HCT116 (cell line): ENCODE data around the gene GAPDH. TPM values are rescaled to one million over a fixed set of nuclear protein-coding genes. Genes with fewer than 3 reads are reported as not detected.
"Not testable (repeated sequence)": the region's sequence is repeated elsewhere in the genome, so short reads cannot be mapped to it uniquely, and the experiment has no call there.

Experiments used
- ATAC-seq: fragments of 200-7000 bp; cut with Tn5 transposase; 2 replicates; pipeline ENCODE4 v1.9.1; 2020; ENCODE audit warnings: mild to moderate bottlenecking, moderate library complexity
- BruUV-seq: library from RNA; stranded (reverse); fragments of 400-500 nt; replicated peaks from 2 replicates; lab custom pipeline; 2021; lab: Mats Ljungman, UMichigan
- CTCF ChIA-PET: fragments of 300-600 bp; sonication (Branson Sonifier 250); formaldehyde crosslinking; loops from one replicate; lab custom pipeline; 2021; ENCODE audit warnings: antibody characterized with exemption; lab: Charles Lee
- POLR2A ChIA-PET: fragments of 300-600, 350-600 bp; sonication (Branson Sonifier 250); formaldehyde crosslinking; loops from one replicate; lab custom pipeline; 2021; ENCODE audit warnings: antibody characterized with exemption; lab: Charles Lee
- RAD21 ChIA-PET, 2 experiments: fragments of 300-600 bp; sonication (Branson Sonifier 250); formaldehyde crosslinking; loops; one replicate each; lab custom pipeline; 2023; ENCODE audit warnings: low total read pairs in 2 of 2; ENCODE audit not compliant: uncharacterized antibody in 2 of 2, unreplicated experiment in 2 of 2, low non-redundant PET in 1 of 2; lab: Charles Lee
- DNase-seq: peaks from one replicate; pipeline ENCODE4 v3.0.0-alpha.2; 2010; ENCODE audit warnings: low read depth, low spot score
- H2AFZ ChIP-seq: fragments of 200-600 bp; shearing (Covaris generic), sonication (generic); 2 replicates; pipeline ENCODE4 v1.6.1; 2017; ENCODE audit warnings: low read depth, mixed run types, mixed read lengths, antibody characterized with exemption, low read length; ENCODE audit not compliant: poor library complexity, severe bottlenecking
- H3K27ac ChIP-seq: 2 replicates; pipeline ENCODE4 v1.5.1; 2012; ENCODE audit warnings: low read depth, low read length
- H3K27me3 ChIP-seq: fragments of 200-600 bp; sonication (generic); 2 replicates; pipeline ENCODE4 v1.6.1; 2016; ENCODE audit warnings: mixed run types, low read length, mixed read lengths; ENCODE audit not compliant: insufficient read depth
- H3K36me3 ChIP-seq, 2 experiments: fragments of 200-500 bp in 1 of 2; fragments of 200-600 bp in 1 of 2; sonication (Bioruptor generic) in 1 of 2; sonication (generic) in 1 of 2; 2 replicates each; pipeline versions ENCODE4 v1.5.1 to v1.6.1; 2014 to 2016; ENCODE audit warnings: low read length in 2 of 2, inconsistent platforms in 1 of 2, mixed read lengths in 1 of 2, mixed run types in 1 of 2; ENCODE audit not compliant: insufficient read depth in 2 of 2, control insufficient read depth in 1 of 2
- H3K4me1 ChIP-seq, 2 experiments: fragments of 200-600 bp in 1 of 2; sonication (generic) in 1 of 2; 2 replicates each; pipeline versions ENCODE4 v1.5.1 to v1.6.1; 2012 to 2017; ENCODE audit warnings: low read length in 2 of 2, inconsistent platforms in 1 of 2, mild to moderate bottlenecking in 1 of 2, mixed read lengths in 1 of 2, mixed run types in 1 of 2, moderate library complexity in 1 of 2; ENCODE audit not compliant: insufficient read depth in 2 of 2, control insufficient read depth in 1 of 2
- H3K4me2 ChIP-seq: fragments of 200-600 bp; sonication (generic); 2 replicates; pipeline ENCODE4 v1.6.1; 2017; ENCODE audit warnings: mixed run types, low read length, mixed read lengths
- H3K4me3 ChIP-seq, 2 experiments: fragments of 200-600 bp in 1 of 2; sonication (generic) in 1 of 2; replicated peaks in 1 of 2; 2 replicates each; pipeline ENCODE4 v1.5.1; 2011 to 2016; ENCODE audit warnings: low read length in 2 of 2, control low read depth in 1 of 2, low read depth in 1 of 2, mild to moderate bottlenecking in 1 of 2, mixed read lengths in 1 of 2, mixed run types in 1 of 2
- H3K79me2 ChIP-seq: fragments of 200-600 bp; sonication (generic); 2 replicates; pipeline ENCODE4 v1.6.1; 2017; ENCODE audit warnings: mild to moderate bottlenecking, mixed run types, low read length, moderate library complexity, mixed read lengths; ENCODE audit not compliant: insufficient read depth
- H3K9ac ChIP-seq: fragments of 200-600 bp; sonication (generic); 2 replicates; pipeline ENCODE4 v1.6.1; 2016; ENCODE audit warnings: low read length, mixed read lengths
- H3K9me2 ChIP-seq: fragments of 200-600 bp; sonication (generic), shearing (Covaris generic); 2 replicates; pipeline ENCODE4 v1.6.1; 2017; ENCODE audit warnings: mixed run types, mild to moderate bottlenecking, moderate library complexity; ENCODE audit not compliant: insufficient read depth
- H3K9me3 ChIP-seq, 2 experiments: fragments of 200-500 bp in 1 of 2; fragments of 200-600 bp in 1 of 2; sonication (Bioruptor generic) in 1 of 2; sonication (generic) in 1 of 2; 2 replicates each; pipeline ENCODE4 v1.6.1; 2014 to 2017; ENCODE audit warnings: low read length in 2 of 2, mixed read lengths in 2 of 2, inconsistent platforms in 1 of 2, low read depth in 1 of 2, mild to moderate bottlenecking in 1 of 2, mixed run types in 1 of 2, moderate library complexity in 1 of 2; ENCODE audit not compliant: control insufficient read depth in 1 of 2, insufficient read depth in 1 of 2
- H4K20me1 ChIP-seq: fragments of 200-600 bp; sonication (generic), shearing (Covaris generic); 2 replicates; pipeline ENCODE4 v1.6.1; 2017; ENCODE audit warnings: mixed run types, mild to moderate bottlenecking, moderate library complexity; ENCODE audit not compliant: insufficient read depth
- CEBPB ChIP-seq: IDR thresholded peaks from 2 replicates; pipeline ENCODE4 v1.6.1; 2012; ENCODE audit warnings: low read depth
- EGR1 ChIP-seq: IDR thresholded peaks from 2 replicates; pipeline ENCODE4 v1.6.1; 2012; ENCODE audit warnings: low read depth
- EZH2 ChIP-seq: fragments of 200-600 bp; sonication (generic); IDR thresholded peaks from 2 replicates; pipeline ENCODE4 v1.6.1; 2017; ENCODE audit warnings: antibody characterized with exemption, mixed run types
- FOSL1 ChIP-seq: IDR thresholded peaks from 2 replicates; pipeline ENCODE4 v1.6.1; 2012; ENCODE audit warnings: low read depth
- RAD21 ChIP-seq: IDR thresholded peaks from 2 replicates; pipeline ENCODE4 v1.6.1; 2012; ENCODE audit warnings: low read depth, mild to moderate bottlenecking
- SP1 ChIP-seq: IDR thresholded peaks from 2 replicates; pipeline ENCODE4 v1.6.1; 2012; ENCODE audit warnings: low read depth
- ZFX ChIP-seq: fragments of 450-650 bp; IDR thresholded peaks from 2 replicates; pipeline ENCODE4 v1.6.1; 2017
- intact Hi-C: fragments of 100-400 bp; cut with micrococcal nuclease; formaldehyde crosslinking; loops from 2 replicates; pipeline ENCODE4 v1.10.0; 2022
- total RNA-seq: library from RNA; stranded (reverse); gene quantifications from one replicate; pipeline ENCODE4 v1.2.1, GENCODE V29; 2021; ENCODE audit not compliant: unreplicated experiment
- TF ChIP-seq, protein P1 (sequence below): IDR thresholded peaks from 2 replicates; pipeline ENCODE4 v1.6.1; 2012

The GAPDH gene
- total RNA-seq, 1 experiment from 2014 or later = 5,901 TPM

GRCh38 chr12:6554168-6555017 is 20.1 kb downstream of the GAPDH start (continued):
- TF ChIP-seq SP1 = no peak

DNA sequence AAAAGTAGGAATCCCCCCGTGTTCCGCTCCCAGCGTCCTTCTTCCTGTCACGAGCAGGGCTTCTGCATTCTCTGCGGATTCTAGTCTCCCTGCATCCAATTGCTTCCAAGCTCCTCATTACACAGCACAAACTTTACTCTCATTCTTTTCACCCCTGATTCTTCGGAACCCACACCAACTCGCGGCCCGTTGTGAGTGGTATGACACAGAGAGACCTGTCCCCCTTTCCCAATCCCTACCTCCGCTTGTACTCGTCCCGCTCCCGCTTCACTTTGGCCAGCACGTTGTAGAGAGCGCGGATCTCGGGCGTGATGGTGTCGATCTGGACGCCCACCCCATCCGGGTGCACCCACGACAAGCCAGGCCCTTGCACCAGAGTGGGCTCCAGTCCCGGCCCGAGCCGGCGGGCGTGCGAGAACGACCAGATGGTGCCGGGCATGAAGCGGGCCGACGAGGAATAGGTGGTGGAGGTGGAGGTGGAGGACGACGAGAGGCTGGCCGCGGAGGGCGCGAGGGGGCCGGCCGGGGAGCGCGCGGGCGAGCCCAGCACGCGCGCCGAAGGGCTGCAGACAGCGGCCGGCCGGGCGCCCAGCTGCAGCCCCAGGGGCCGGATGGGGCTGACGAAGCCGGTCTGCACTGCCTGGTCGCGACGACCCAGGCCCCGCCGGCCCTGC is 20.8 kb downstream of the GAPDH start:
- Histone ChIP-seq H3K36me3 (peaks cover 16 to 25% of the 10 kb centered on the region in 2 experiments), H3K79me2 (peaks cover 24% of the 10 kb centered on the region), H3K4me2 (no peak overlapping the region), H3K4me3 (no peak overlapping the region), H4K20me1 (peaks cover 12% of the 10 kb centered on the region; the same call in 1 of the 2 replicates), H3K9me3 (no peaks in the 10 kb centered on the region), H3K27ac (no peak overlapping the region; the same call in 1 of the 2 replicates), H3K4me1 (peaks cover 3 to 21% of the 10 kb centered on the region in 2 experiments; a peak in 3 of 4 replicates), H3K9me2 (no peaks in the 10 kb centered on the region), H3K27me3 (no peaks in the 10 kb centered on the region), H3K9ac (no peak overlapping the region), H2AFZ (no peak overlapping the region)
- DNase-seq = no peak
- ChIA-PET CTCF (no interaction called here), RAD21 (no interaction called here), POLR2A (no interaction called here)
- no peak for TF ChIP-seq CEBPB
- no peak for TF ChIP-seq EGR1
- TF ChIP-seq FOSL1 = no peak
- TF ChIP-seq, protein P1, sequence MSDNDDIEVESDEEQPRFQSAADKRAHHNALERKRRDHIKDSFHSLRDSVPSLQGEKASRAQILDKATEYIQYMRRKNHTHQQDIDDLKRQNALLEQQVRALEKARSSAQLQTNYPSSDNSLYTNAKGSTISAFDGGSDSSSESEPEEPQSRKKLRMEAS = no peak
- TF ChIP-seq EZH2 = no peak
- TF ChIP-seq ZFX = no peak
- no peak for TF ChIP-seq RAD21
- intact Hi-C loops = no loop called here
- no peak for ATAC-seq
- BruUV-seq = no TSS peak

DNA sequence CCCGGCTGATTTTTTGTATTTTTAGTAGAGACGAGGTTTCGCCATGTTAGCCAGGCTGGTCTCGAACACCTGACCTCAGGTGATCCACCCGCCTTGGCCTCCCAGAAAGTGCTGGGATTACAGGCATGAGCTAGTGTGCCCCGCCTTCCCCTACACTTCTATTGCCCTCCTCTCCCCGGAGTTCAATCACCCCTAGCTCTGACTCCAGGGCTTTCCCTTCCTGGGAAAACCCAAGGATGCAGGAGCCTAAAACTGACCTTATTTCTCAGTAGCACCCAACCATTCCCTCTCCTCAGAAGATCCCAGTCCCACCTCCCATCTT is 22.1 kb downstream of the GAPDH start:
- DNase-seq, H3K9me3 ChIP-seq, H3K27ac ChIP-seq, BruUV-seq, H3K4me2 ChIP-seq, H2AFZ ChIP-seq, POLR2A ChIA-PET, intact Hi-C loops, ATAC-seq, H3K27me3 ChIP-seq, RAD21 ChIA-PET, H3K9me2 ChIP-seq, H3K4me3 ChIP-seq, H3K9ac ChIP-seq: not testable (repeated sequence)
- Histone ChIP-seq H3K36me3 (peaks cover 29 to 38% of the 10 kb centered on the region in 2 experiments), H3K79me2 (peaks cover 36% of the 10 kb centered on the region), H4K20me1 (peaks cover 12% of the 10 kb centered on the region; the same call in 1 of the 2 replicates), H3K4me1 (peaks cover 3 to 21% of the 10 kb centered on the region in 2 experiments; a peak in 3 of 4 replicates)
- CTCF ChIA-PET = interaction anchor here (0.6 to 2.9 kb wide), 2 partner anchors 10 to 17 kb away, joined by 3 to 9 read pairs; no protein-coding TSS in a partner anchor
